Erythroblast (primary cell): Measurements from ENCODE around the gene NACA2.

Experiments used
- DNase-seq, 2 experiments: peaks; one replicate each; lab custom pipeline; 2025; lab: John Stamatoyannopoulos, UW
- GATA1 ChIP-seq: IDR thresholded peaks from 2 replicates; pipeline ENCODE4 v1.6.1; 2011; ENCODE audit warnings: low read depth, mild to moderate bottlenecking, control low read depth, low read length, moderate library complexity
- POLR2A ChIP-seq: IDR thresholded peaks from 2 replicates; pipeline ENCODE4 v1.6.1; 2011; ENCODE audit warnings: mild to moderate bottlenecking, low read length

Gene NACA2

GRCh38 chr17:61619493-61619892 is 28.5 kb upstream of the NACA2 start:
- no peak for DNase-seq
- TF ChIP-seq GATA1, result no peak
- TF ChIP-seq POLR2A, result no peak

DNA sequence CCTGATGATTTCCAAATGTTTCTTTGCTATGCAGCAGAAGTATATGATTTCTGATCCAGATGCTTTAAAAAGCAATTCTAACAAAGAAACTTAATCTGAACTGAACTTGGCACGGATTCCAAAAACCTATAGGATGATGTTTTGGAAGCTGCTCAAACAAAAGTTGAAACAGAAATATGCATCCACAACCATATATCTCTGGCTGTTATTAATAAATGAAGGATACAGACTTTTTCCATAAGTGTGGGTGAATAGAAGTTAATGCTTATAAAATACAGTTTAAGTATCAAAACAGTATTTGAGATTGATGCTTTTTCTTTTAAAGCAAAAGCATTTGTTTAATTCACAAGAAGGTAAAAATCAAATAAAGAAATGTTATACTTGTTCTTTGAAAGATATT is 27.9 kb upstream of the NACA2 start:
- TF ChIP-seq GATA1 (no peak), POLR2A (no peak)

GRCh38 chr17:61617330-61617729 is 26.3 kb upstream of the NACA2 start:
- TF ChIP-seq POLR2A (no peak), GATA1 (no peak)
- no peak for DNase-seq

More for the DNA sequence above, 27.9 kb upstream of the NACA2 start:
- DNase-seq, result no peak

DNA sequence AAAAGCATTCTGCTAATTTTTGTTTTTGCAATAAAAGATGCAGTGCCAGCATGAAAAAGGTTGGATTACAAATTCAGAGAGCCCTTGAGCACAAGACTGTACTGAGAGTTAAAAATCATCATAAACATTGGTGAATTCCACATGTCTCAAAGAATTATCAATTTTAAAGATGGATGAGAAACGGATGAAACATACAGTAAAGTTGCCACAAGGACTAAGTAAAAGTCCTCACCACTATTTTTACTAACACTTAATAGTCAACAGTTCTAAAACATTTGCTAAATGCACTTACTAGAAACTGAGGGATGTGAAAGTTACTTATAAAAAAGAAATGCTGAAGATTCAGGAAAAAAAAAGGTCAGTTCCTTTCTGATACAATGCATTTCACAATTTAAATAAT is 25.8 kb upstream of the NACA2 start:
- TF ChIP-seq POLR2A, result no peak
- no peak for TF ChIP-seq GATA1
- no peak for DNase-seq

- TF ChIP-seq GATA1 (no peak), POLR2A (no peak)
- no peak for DNase-seq
Measured at GRCh38 chr17:61614219-61614618, 23.2 kb upstream of the NACA2 start.

- no peak for DNase-seq
- no peak for TF ChIP-seq GATA1
- no peak for TF ChIP-seq POLR2A
Measured at GRCh38 chr17:61611323-61611722, 20.3 kb upstream of the NACA2 start.

DNA sequence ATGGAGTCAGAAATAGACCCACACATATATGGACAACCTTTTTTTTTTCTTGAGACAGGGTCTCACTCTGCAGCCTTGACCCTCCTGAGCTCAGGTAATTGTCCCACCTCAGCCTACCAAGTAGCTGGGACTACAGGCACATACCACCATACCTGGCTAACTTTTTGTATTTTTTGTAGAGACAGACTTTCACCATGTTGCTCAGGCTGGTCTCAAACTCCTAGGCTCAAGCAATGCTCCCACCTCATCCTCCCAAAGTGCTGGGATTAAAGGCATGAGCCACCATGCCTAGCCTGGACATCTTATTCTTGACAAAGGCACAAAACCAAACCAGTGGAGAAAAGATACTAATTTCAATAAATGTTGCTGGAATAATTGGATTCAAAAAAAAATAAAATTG is 14.7 kb upstream of the NACA2 start:
- no peak for DNase-seq
- TF ChIP-seq GATA1 (no peak), POLR2A (no peak)

GRCh38 chr17:61601297-61601696 is 10.3 kb upstream of the NACA2 start:
- no peak for DNase-seq
- TF ChIP-seq POLR2A, result no peak
- no peak for TF ChIP-seq GATA1

DNA sequence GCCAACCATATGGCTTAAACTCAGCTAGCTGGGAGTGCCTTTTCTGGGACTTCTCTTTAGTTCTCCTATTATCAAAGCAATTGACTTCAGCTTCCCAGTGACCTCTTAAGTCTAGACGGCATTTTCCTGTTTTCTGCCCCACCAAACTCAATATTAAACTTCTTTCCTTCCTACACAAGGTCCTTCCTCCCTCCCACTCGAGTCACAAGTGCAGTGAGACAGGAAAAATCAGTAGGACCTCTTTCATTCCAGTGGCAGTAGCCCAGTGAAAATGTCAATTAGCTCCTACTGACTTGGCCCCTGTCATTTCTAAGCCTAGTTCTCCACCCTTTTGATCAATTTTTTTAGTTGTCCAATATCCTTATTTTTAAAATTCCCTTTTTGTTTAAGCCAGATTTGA is 9.6 kb upstream of the NACA2 start:
- no peak for DNase-seq
- TF ChIP-seq POLR2A, result no peak
- TF ChIP-seq GATA1, result no peak

DNA sequence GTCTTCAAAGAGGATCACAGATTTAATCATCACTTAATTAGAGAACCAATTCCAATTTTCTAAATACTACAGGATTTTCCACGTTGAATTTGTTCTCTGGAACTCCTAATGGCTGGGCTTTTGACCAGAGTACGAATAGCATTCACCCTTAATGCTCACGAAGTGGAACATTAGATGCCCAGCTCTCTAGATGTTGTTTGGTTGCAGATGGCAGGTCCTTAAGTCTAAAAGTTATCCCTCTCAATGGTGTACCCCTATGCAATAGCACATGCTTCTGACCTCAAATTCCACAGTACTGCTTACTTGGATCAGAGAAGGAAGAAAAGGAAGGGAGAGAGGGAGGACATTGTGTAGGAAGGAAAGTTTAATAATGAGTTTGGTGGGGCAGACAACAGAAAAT is 8.6 kb upstream of the NACA2 start:
- DNase-seq, result no peak
- TF ChIP-seq GATA1 (no peak), POLR2A (no peak)

DNA sequence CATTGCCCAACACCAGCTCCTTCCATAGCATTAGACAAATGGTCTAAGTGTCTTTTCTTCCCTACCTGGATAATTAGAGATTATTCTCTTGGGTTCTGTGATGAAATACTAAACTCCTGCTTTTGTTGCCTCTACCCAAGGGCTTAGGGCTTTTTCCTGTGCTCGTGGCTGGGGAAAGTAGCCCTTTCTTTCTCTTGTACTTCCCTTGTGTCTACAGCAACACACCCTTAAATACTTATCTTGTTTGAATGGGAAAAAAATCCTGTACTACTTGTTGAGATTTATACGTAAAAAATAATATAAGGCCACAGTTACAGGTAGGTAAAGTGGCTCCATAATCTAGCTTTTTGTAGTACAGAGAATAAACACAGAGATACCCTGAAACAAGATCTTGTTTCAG is 7.0 kb upstream of the NACA2 start:
- no peak for DNase-seq
- TF ChIP-seq GATA1 (no peak), POLR2A (no peak)

- TF ChIP-seq POLR2A (no peak), GATA1 (no peak)
- DNase-seq, result no peak
Measured at GRCh38 chr17:61597607-61598006, 6.6 kb upstream of the NACA2 start.

GRCh38 chr17:61595418-61596186 is 4.6 kb upstream of the NACA2 start:
- no peak for DNase-seq
- no peak for TF ChIP-seq POLR2A
- TF ChIP-seq GATA1, result no peak

GRCh38 chr17:61594294-61594825 is 3.3 kb upstream of the NACA2 start:
- no peak for DNase-seq
- TF ChIP-seq POLR2A, result no peak
- no peak for TF ChIP-seq GATA1

GRCh38 chr17:61593426-61593825 is 2.4 kb upstream of the NACA2 start:
- TF ChIP-seq GATA1 (no peak), POLR2A (no peak)
- DNase-seq, result no peak
